Neural cell (in vitro differentiated cells): ENCODE results near the gene ATP2C2. TPM values are rescaled to one million over a fixed set of nuclear protein-coding genes. Genes with fewer than 3 reads are reported as not detected.

Source experiments
- H2AFZ ChIP-seq: fragments of 200-600, 300-800 bp; sonication (generic), shearing (Covaris generic); 2 replicates; pipeline ENCODE4 v1.6.0; 2014; ENCODE audit warnings: low read depth, mild to moderate bottlenecking, antibody characterized with exemption, low read length, moderate library complexity
- H3F3A ChIP-seq: fragments of 200-600 bp; shearing (Covaris generic); 2 replicates; pipeline ENCODE4 v1.6.1; 2016; ENCODE audit warnings: mild to moderate bottlenecking, moderate library complexity, mixed read lengths, antibody characterized with exemption, low read length; ENCODE audit not compliant: insufficient read depth, poor library complexity, severe bottlenecking
- H3K27ac ChIP-seq: fragments of 200-600, 300-800 bp; sonication (generic), shearing (Covaris generic); 2 replicates; pipeline ENCODE4 v1.5.1; 2014; ENCODE audit warnings: mild to moderate bottlenecking, low read length, moderate library complexity
- H3K27me3 ChIP-seq: fragments of 300-800, 200-600 bp; sonication (generic), shearing (Covaris generic); 2 replicates; pipeline ENCODE4 v1.6.0; 2014; ENCODE audit warnings: mild to moderate bottlenecking, low read depth, low read length, moderate library complexity; ENCODE audit not compliant: insufficient read depth
- H3K36me3 ChIP-seq: fragments of 300-800, 200-600 bp; sonication (generic), shearing (Covaris generic); 2 replicates; pipeline ENCODE4 v1.5.1; 2014; ENCODE audit warnings: mild to moderate bottlenecking, antibody characterized with exemption, low read length, moderate library complexity; ENCODE audit not compliant: insufficient read depth
- H3K4me2 ChIP-seq: fragments of 300-800, 200-600 bp; sonication (generic), shearing (Covaris generic); 2 replicates; pipeline ENCODE4 v1.6.0; 2014; ENCODE audit warnings: mild to moderate bottlenecking, low read length
- H3K4me3 ChIP-seq: fragments of 300-800, 200-600 bp; sonication (generic), shearing (Covaris generic); 2 replicates; pipeline ENCODE4 v1.5.1; 2014; ENCODE audit warnings: mild to moderate bottlenecking, low read length, moderate library complexity
- H3K79me2 ChIP-seq: fragments of 200-600 bp; shearing (Covaris generic); replicated peaks from 2 replicates; pipeline ENCODE4 v1.6.0; 2014; ENCODE audit warnings: mild to moderate bottlenecking, low read length, moderate library complexity; ENCODE audit not compliant: insufficient read depth
- H3K9ac ChIP-seq: fragments of 300-800, 200-600 bp; sonication (generic), shearing (Covaris generic); 2 replicates; pipeline ENCODE4 v1.6.1; 2016; ENCODE audit warnings: mild to moderate bottlenecking, low read length, mixed read lengths
- H3K9me2 ChIP-seq: fragments of 200-600 bp; shearing (Covaris generic); 2 replicates; pipeline ENCODE4 v1.6.1; 2016; ENCODE audit warnings: mild to moderate bottlenecking, low read length, mixed read lengths; ENCODE audit not compliant: insufficient read depth
- H3K9me3 ChIP-seq: fragments of 200-600, 300-800 bp; sonication (generic), shearing (Covaris generic); 2 replicates; pipeline ENCODE4 v1.6.1; 2016; ENCODE audit warnings: mild to moderate bottlenecking, mixed run types, low read length, moderate library complexity, mixed read lengths
- H4K20me1 ChIP-seq: fragments of 200-600 bp; shearing (Covaris generic); 2 replicates; pipeline ENCODE4 v1.6.1; 2016; ENCODE audit warnings: mild to moderate bottlenecking, mixed run types; ENCODE audit not compliant: insufficient read depth
- CTCF ChIP-seq: fragments of 450-650 bp; IDR thresholded peaks from 2 replicates; pipeline ENCODE4 v1.5.1; 2014; ENCODE audit warnings: antibody characterized with exemption, mild to moderate bottlenecking, moderate library complexity; ENCODE audit not compliant: poor library complexity, severe bottlenecking
- EP300 ChIP-seq: fragments of 450-650 bp; conservative IDR thresholded peaks from 2 replicates; pipeline ENCODE4 v1.6.1; 2014; ENCODE audit warnings: antibody characterized with exemption, mild to moderate bottlenecking, moderate library complexity; ENCODE audit not compliant: poor library complexity, severe bottlenecking
- EZH2 ChIP-seq: fragments of 200-600, 300-800 bp; shearing (Covaris generic), sonication (generic); IDR thresholded peaks from 2 replicates; pipeline ENCODE4 v1.6.1; 2014; ENCODE audit warnings: antibody characterized with exemption, low read length, borderline replicate concordance, mild to moderate bottlenecking; ENCODE audit not compliant: insufficient read depth, poor library complexity, severe bottlenecking
- MXI1 ChIP-seq: fragments of 450-650 bp; conservative IDR thresholded peaks from 2 replicates; pipeline ENCODE4 v1.6.1; 2014; ENCODE audit warnings: antibody characterized with exemption, mild to moderate bottlenecking; ENCODE audit not compliant: poor library complexity, severe bottlenecking
- POLR2AphosphoS5 ChIP-seq: IDR thresholded peaks from 2 replicates; pipeline ENCODE4 v1.6.1; 2012
- RAD21 ChIP-seq: fragments of 450-650 bp; conservative IDR thresholded peaks from 2 replicates; pipeline ENCODE4 v1.6.1; 2014; ENCODE audit warnings: antibody characterized with exemption, mild to moderate bottlenecking, moderate library complexity
- SMC3 ChIP-seq: fragments of 450-650 bp; conservative IDR thresholded peaks from 2 replicates; pipeline ENCODE4 v1.6.1; 2014; ENCODE audit warnings: antibody characterized with exemption, mild to moderate bottlenecking, moderate library complexity; ENCODE audit not compliant: poor library complexity
- TAF1 ChIP-seq: IDR thresholded peaks from 2 replicates; pipeline ENCODE4 v1.6.1; 2012; ENCODE audit warnings: low read depth
- polyA plus RNA-seq: library from polyadenylated mRNA; depleted of rRNA; stranded (reverse); fragments of >200 nt; gene quantifications from 2 replicates; pipeline ENCODE4 v1.2.3, GENCODE V29; 2014
- TF ChIP-seq, protein P1 (sequence below): IDR thresholded peaks from 2 replicates; pipeline ENCODE4 v1.6.1; 2012; ENCODE audit warnings: borderline replicate concordance

The ATP2C2 gene
- polyA plus RNA-seq, 1 donor from 2014 or later: not detected

DNA sequence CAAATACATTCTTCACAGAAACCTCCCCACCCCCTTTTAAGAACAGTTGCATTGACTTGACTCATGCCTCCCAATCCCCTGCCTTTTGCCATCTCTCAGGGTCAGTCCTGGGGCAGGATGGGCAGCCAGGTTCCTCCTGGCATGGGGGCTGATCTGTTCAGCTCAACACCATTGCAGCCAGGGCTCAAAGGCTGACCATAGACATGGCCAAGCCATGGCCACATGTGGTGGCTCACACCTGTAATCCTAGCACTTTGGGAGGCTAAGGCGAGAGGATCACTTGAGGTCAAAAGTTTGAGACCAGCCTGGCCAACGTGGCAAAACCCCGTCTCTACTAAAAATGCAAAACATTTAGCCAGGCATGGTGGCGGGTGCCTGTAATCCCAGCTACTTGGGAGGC lies 14.1 kb downstream of the ATP2C2 start:
- Histone ChIP-seq H3K9me3 (no peaks in the 10 kb centered on the region), H3F3A (no peaks in the 10 kb centered on the region), H4K20me1 (no peaks in the 10 kb centered on the region), H3K27me3 (no peaks in the 10 kb centered on the region), H3K79me2 (no peaks in the 10 kb centered on the region), H2AFZ (no peak overlapping the region), H3K9ac (no peak overlapping the region), H3K9me2 (no peaks in the 10 kb centered on the region), H3K4me3 (no peak overlapping the region), H3K27ac (no peak overlapping the region), H3K4me2 (no peak overlapping the region), H3K36me3 (no peaks in the 10 kb centered on the region)
- no peak for TF ChIP-seq POLR2AphosphoS5
- TF ChIP-seq MXI1: no peak
- TF ChIP-seq EP300: no peak
- no peak for TF ChIP-seq SMC3
- TF ChIP-seq TAF1: no peak
- TF ChIP-seq CTCF: no peak
- TF ChIP-seq EZH2: no peak
- no peak for TF ChIP-seq RAD21
- TF ChIP-seq, protein P1, sequence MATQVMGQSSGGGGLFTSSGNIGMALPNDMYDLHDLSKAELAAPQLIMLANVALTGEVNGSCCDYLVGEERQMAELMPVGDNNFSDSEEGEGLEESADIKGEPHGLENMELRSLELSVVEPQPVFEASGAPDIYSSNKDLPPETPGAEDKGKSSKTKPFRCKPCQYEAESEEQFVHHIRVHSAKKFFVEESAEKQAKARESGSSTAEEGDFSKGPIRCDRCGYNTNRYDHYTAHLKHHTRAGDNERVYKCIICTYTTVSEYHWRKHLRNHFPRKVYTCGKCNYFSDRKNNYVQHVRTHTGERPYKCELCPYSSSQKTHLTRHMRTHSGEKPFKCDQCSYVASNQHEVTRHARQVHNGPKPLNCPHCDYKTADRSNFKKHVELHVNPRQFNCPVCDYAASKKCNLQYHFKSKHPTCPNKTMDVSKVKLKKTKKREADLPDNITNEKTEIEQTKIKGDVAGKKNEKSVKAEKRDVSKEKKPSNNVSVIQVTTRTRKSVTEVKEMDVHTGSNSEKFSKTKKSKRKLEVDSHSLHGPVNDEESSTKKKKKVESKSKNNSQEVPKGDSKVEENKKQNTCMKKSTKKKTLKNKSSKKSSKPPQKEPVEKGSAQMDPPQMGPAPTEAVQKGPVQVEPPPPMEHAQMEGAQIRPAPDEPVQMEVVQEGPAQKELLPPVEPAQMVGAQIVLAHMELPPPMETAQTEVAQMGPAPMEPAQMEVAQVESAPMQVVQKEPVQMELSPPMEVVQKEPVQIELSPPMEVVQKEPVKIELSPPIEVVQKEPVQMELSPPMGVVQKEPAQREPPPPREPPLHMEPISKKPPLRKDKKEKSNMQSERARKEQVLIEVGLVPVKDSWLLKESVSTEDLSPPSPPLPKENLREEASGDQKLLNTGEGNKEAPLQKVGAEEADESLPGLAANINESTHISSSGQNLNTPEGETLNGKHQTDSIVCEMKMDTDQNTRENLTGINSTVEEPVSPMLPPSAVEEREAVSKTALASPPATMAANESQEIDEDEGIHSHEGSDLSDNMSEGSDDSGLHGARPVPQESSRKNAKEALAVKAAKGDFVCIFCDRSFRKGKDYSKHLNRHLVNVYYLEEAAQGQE: no peak

DNA sequence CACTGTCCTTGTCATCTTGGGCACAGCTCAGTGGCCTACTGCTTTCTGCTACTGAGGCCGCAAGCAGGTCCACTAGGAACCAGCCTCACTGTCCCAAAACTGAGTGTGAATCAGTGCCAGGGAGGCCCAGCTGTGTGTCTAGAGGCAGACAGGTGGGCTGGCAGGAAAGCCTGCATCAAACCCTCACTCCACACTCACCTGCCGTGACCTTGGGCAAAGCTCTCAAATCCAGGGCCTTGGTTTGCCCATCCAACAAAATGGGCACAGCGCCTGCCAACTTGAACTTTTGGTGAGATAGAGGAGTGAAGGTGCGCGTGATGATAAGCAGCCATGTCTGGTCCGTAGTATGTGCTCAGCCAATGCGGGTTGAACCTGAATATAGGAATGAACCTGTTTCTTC lies 14.8 kb downstream of the ATP2C2 start:
- no peaks in the 10 kb centered on the region for H3K9me2 ChIP-seq
- no peak for TF ChIP-seq EP300
- TF ChIP-seq, protein P1: no peak
- no peak for TF ChIP-seq TAF1
- TF ChIP-seq CTCF: no peak
- no peak for TF ChIP-seq EZH2
- no peak for TF ChIP-seq POLR2AphosphoS5
- TF ChIP-seq RAD21: no peak
- no peak for TF ChIP-seq SMC3
- TF ChIP-seq MXI1: no peak
- H3F3A ChIP-seq: no peaks in the 10 kb centered on the region

More for the DNA sequence above, 14.8 kb downstream of the ATP2C2 start:
- H3K36me3 ChIP-seq: no peaks in the 10 kb centered on the region
- H3K27me3 ChIP-seq: no peaks in the 10 kb centered on the region
- H4K20me1 ChIP-seq: no peaks in the 10 kb centered on the region
- H3K79me2 ChIP-seq: no peaks in the 10 kb centered on the region
- H3K9ac ChIP-seq: no peak overlapping the region
- no peak overlapping the region for H3K4me3 ChIP-seq
- H3K9me3 ChIP-seq: no peaks in the 10 kb centered on the region
- no peak overlapping the region for H2AFZ ChIP-seq
- H3K27ac ChIP-seq: no peak overlapping the region
- no peak overlapping the region for H3K4me2 ChIP-seq
